Kidney (tissue), 14 donors: ENCODE results near the gene JAZF1. TPM values are rescaled to one million over a fixed set of nuclear protein-coding genes. Genes with fewer than 3 reads are reported as not detected.

Source experiments
- DNase-seq, 5 donors: peaks; one replicate each; pipeline ENCODE4 v3.0.0-alpha.2; 2013 to 2020
- FAIRE-seq: peaks from 2 replicates; lab custom pipeline; 2012; peaks lifted over from hg19 to GRCh38; lab: Jason Lieb, UNC
- H3K27ac ChIP-seq, 2 donors: one replicate each; pipeline ENCODE4 v1.7.0; 2013; ENCODE audit warnings: low read depth in 2 of 2, low read length in 2 of 2, inconsistent platforms in 1 of 2
- H3K27me3 ChIP-seq: one replicate; pipeline ENCODE4 v1.7.1; 2013; ENCODE audit warnings: low read length, inconsistent platforms; ENCODE audit not compliant: control insufficient read depth, insufficient read depth
- H3K36me3 ChIP-seq, 3 donors: one replicate each; pipeline versions ENCODE4 v1.7.0 to v1.7.1; 2013; ENCODE audit warnings: low read length in 3 of 3, control low read depth in 1 of 3, inconsistent platforms in 1 of 3; ENCODE audit not compliant: insufficient read depth in 3 of 3, control insufficient read depth in 2 of 3
- H3K4me1 ChIP-seq, 3 donors: one replicate each; pipeline versions ENCODE4 v1.7.0 to v1.7.1; 2013; ENCODE audit warnings: low read length in 3 of 3, inconsistent platforms in 1 of 3, low read depth in 1 of 3; ENCODE audit not compliant: control insufficient read depth in 2 of 3, insufficient read depth in 2 of 3
- H3K4me3 ChIP-seq, 3 donors: one replicate each; pipeline versions ENCODE4 v1.7.0 to v1.8.1; 2013; ENCODE audit warnings: low read length in 3 of 3, control low read depth in 1 of 3, inconsistent platforms in 1 of 3
- H3K9ac ChIP-seq, 3 donors: one replicate each; pipeline versions ENCODE4 v1.7.0 to v1.7.1; 2013; ENCODE audit warnings: low read length in 3 of 3, control low read depth in 1 of 3, inconsistent platforms in 1 of 3
- H3K9me3 ChIP-seq, 3 donors: one replicate each; pipeline versions ENCODE4 v1.7.0 to v1.7.1; 2013; ENCODE audit warnings: low read length in 3 of 3, control low read depth in 1 of 3, inconsistent platforms in 1 of 3; ENCODE audit not compliant: control insufficient read depth in 2 of 3, insufficient read depth in 1 of 3
- CTCF ChIP-seq: IDR thresholded peaks from 3 replicates; pipeline ENCODE4 v1.5.1; 2012; ENCODE audit warnings: mild to moderate bottlenecking, moderate library complexity, borderline replicate concordance; ENCODE audit not compliant: insufficient read depth; ENCODE audit errors: extremely low read depth
- intact Hi-C: fragments of 100-400 bp; cut with DNase I; formaldehyde crosslinking; loops from one replicate; pipeline ENCODE4 v1.11.1; 2022
- polyA plus RNA-seq: library from polyadenylated mRNA; stranded (reverse); fragments of 350-450 nt; fragmentation: Illumina TruSeq; extraction: RNeasy Lipid Tissue Mini Kit (QIAGEN cat#74804); gene quantifications from one replicate; pipeline ENCODE4 v1.2.3, GENCODE V29; 2014; ENCODE audit warnings: low read depth, low replicate concordance; ENCODE audit not compliant: insufficient read depth
- total RNA-seq: library from RNA; stranded (reverse); fragmentation: NEBNext Ultra II Directional; extraction: Animal tissue kit (Norgen Biotek cat#: 25700); gene quantifications from one replicate; pipeline ENCODE4 v1.2.1, GENCODE V29; 2021
- donor health status: control.
- donor health status: control.
- donor health status: control.
- donor health status: control.
- donor health status: control.
- donor health status: DM: yes; HTN: yes; CAD: no.
- donor health status: Normal renal cell carcinoma (clear cell type).

The JAZF1 gene
- total and polyA plus RNA-seq, 2 donors from 2014 or later: 5.7 to 13.1 TPM

- FAIRE-seq (no peak), DNase-seq (no peak)
- TF ChIP-seq CTCF: no peak
- Histone ChIP-seq H3K4me3 (no peak overlapping the region), H3K4me1 (no peaks in the 10 kb centered on the region), H3K9ac (no peak overlapping the region), H3K9me3 (no peaks in the 10 kb centered on the region), H3K27ac (no peak overlapping the region), H3K27me3 (no peaks in the 10 kb centered on the region), H3K36me3 (no peaks in the 10 kb centered on the region)
- intact Hi-C loops: no loop called here
Observed at GRCh38 chr7:27976531-27976930, 204.1 kb downstream of the JAZF1 start.

- no peaks in the 10 kb centered on the region for H3K27me3 ChIP-seq
- no peaks in the 10 kb centered on the region for H3K36me3 ChIP-seq
- FAIRE-seq (no peak), DNase-seq (no peak)
- intact Hi-C loops: no loop called here
- TF ChIP-seq CTCF: no peak
- no peak overlapping the region for H3K4me3 ChIP-seq
- H3K9me3 ChIP-seq: no peaks in the 10 kb centered on the region
- H3K9ac ChIP-seq: no peak overlapping the region
- H3K4me1 ChIP-seq: no peaks in the 10 kb centered on the region
- no peak overlapping the region for H3K27ac ChIP-seq
Observed at GRCh38 chr7:27973625-27974024, 207.0 kb downstream of the JAZF1 start.

GRCh38 chr7:27972276-27972675 is 208.3 kb downstream of the JAZF1 start:
- Histone ChIP-seq H3K27ac (no peak overlapping the region), H3K9me3 (no peaks in the 10 kb centered on the region), H3K4me3 (no peak overlapping the region), H3K27me3 (no peaks in the 10 kb centered on the region), H3K9ac (no peak overlapping the region), H3K4me1 (no peaks in the 10 kb centered on the region), H3K36me3 (no peaks in the 10 kb centered on the region)
- intact Hi-C loops: no loop called here
- no peak for TF ChIP-seq CTCF
- DNase-seq (no peak), FAIRE-seq (no peak)

GRCh38 chr7:27971171-27971812 is 209.3 kb downstream of the JAZF1 start:
- FAIRE-seq (no peak), DNase-seq (peak in 4 of 5 donors; percentile 28 to 82 (median 56))
- H3K9ac ChIP-seq: no peak overlapping the region
- no peaks in the 10 kb centered on the region for H3K36me3 ChIP-seq
- no peak for TF ChIP-seq CTCF
- no peaks in the 10 kb centered on the region for H3K27me3 ChIP-seq
- intact Hi-C loops: no loop called here
- H3K9me3 ChIP-seq: no peaks in the 10 kb centered on the region
- H3K27ac ChIP-seq: no peak overlapping the region
- no peaks in the 10 kb centered on the region for H3K4me1 ChIP-seq
- no peak overlapping the region for H3K4me3 ChIP-seq
